Peyer's patch (tissue), 4 donors: Measurements from ENCODE around the gene TIMM10B. TPM values are rescaled to one million over a fixed set of nuclear protein-coding genes. Genes with fewer than 3 reads are reported as not detected.

ENCODE experiments used
- DNase-seq, 3 donors: peaks; one replicate each; pipeline ENCODE4 v3.0.0-alpha.2; 2017 to 2019
- H3K27ac ChIP-seq, 4 donors: fragments of 200-600 bp; sonication (generic); one replicate each; pipeline ENCODE4 v1.5.1; 2016 to 2019
- H3K27me3 ChIP-seq, 2 donors: fragments of 200-600 bp; sonication (generic); one replicate each; pipeline ENCODE4 v1.5.1; 2019
- H3K36me3 ChIP-seq, 3 donors: fragments of 200-600 bp; sonication (generic); one replicate each; pipeline ENCODE4 v1.5.1; 2016 to 2019
- H3K4me1 ChIP-seq, 4 donors: fragments of 200-600 bp; sonication (generic); one replicate each; pipeline ENCODE4 v1.5.1; 2016 to 2019
- H3K4me3 ChIP-seq, 4 donors: fragments of 200-600 bp; sonication (generic); 1 replicate in 3 of 4; 2 replicates in 1 of 4; pipeline ENCODE4 v1.5.1; 2016 to 2019; ENCODE audit warnings: mild to moderate bottlenecking in 1 of 4
- H3K9me3 ChIP-seq, 4 donors: fragments of 200-600 bp; sonication (generic); one replicate each; pipeline ENCODE4 v1.5.1; 2016 to 2019; ENCODE audit warnings: mild to moderate bottlenecking in 1 of 4
- CTCF ChIP-seq, 6 experiments: fragments of 450-650 bp in 4 of 6; fragments of 200-600 bp in 2 of 6; sonication (generic) in 1 of 6; IDR thresholded peaks; one replicate each; pipeline ENCODE4 v1.5.1; 2017 to 2019; ENCODE audit warnings: antibody characterized with exemption in 6 of 6, mild to moderate bottlenecking in 3 of 6, moderate library complexity in 1 of 6
- POLR2A ChIP-seq, 2 donors: fragments of 450-650 bp; IDR thresholded peaks; one replicate each; pipeline ENCODE4 v1.5.1; 2017; ENCODE audit warnings: antibody characterized with exemption in 2 of 2, mild to moderate bottlenecking in 2 of 2, moderate library complexity in 2 of 2
- total RNA-seq, 4 donors: library from RNA; depleted of rRNA; stranded (reverse); fragments of >200 nt; gene quantifications; one replicate each; pipeline ENCODE4 v1.1.0, GENCODE V29; 2016

TIMM10B gene, protein sequence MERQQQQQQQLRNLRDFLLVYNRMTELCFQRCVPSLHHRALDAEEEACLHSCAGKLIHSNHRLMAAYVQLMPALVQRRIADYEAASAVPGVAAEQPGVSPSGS
- 10 to 100 TPM; 57.1 to 73.3 (median 66.6) TPM for total RNA-seq

- H3K4me3 ChIP-seq = peak within 1 kb of the TSS; percentile 48 to 97 (median 69)
- H3K9me3 ChIP-seq = no peaks in the 10 kb centered on the region
- H3K4me1 ChIP-seq = peaks cover 10 to 50% (median 13%) of the 10 kb centered on the region in 4 donors
- H3K36me3 ChIP-seq = peaks cover 0 to 67% (median 0%) of the 10 kb centered on the region in 3 donors
- H3K27me3 ChIP-seq = no peaks in the 10 kb centered on the region
- DNase-seq = peak; percentile 98 to 100 (median 98)
- TF ChIP-seq POLR2A (IDR thresholded peaks at IDR 0.05) (peak; percentile 92 to 97), CTCF (IDR thresholded peaks at IDR 0.05) (no peak)
- peak within 1 kb of the TSS; percentile 76 to 99 (median 90) for H3K27ac ChIP-seq
Measured at GRCh38 chr11:6481012-6481923, at the start of gene TIMM10B, which contains the start of gene ARFIP2. TIMM10B (plus strand) TSS chr11:6481501; CDS start chr11:6481517, 16 bp downstream. ARFIP2 (minus strand) TSS chr11:6481331; CDS start chr11:6480421, 910 bp downstream.

DNA sequence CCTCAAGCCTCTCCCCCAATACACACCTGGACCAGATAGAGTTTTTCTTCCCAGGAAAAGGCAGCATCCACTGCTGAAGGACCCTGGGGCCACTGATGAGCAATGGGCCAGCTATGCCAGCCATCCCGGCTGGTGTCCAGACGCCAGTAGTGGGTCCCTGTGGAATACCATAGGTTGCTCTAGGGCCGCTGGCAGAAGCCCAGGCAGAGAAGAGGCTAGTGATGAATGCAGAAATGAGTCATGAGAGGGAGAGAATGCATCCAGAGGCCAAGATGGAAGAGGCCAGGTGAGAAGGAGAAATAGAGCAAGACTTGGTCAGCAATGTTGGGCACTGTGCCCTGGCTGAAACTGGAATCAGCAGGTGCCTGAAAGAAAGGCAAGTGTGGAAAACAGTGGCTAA is 49.4 kb upstream of the TIMM10B start:
- H3K36me3 ChIP-seq = no peaks in the 10 kb centered on the region
- no peak for DNase-seq
- TF ChIP-seq POLR2A (IDR thresholded peaks at IDR 0.05) = no peak
- no peak for TF ChIP-seq CTCF (IDR thresholded peaks at IDR 0.05)
- H3K4me1 ChIP-seq = no peaks in the 10 kb centered on the region
- H3K4me3 ChIP-seq = no peak overlapping the region
- no peaks in the 10 kb centered on the region for H3K9me3 ChIP-seq
- H3K27me3 ChIP-seq = no peaks in the 10 kb centered on the region
- H3K27ac ChIP-seq = no peak overlapping the region

- peaks cover 0 to 6% (median 0%) of the 10 kb centered on the region in 4 donors for H3K4me1 ChIP-seq
- H3K9me3 ChIP-seq = no peaks in the 10 kb centered on the region
- no peaks in the 10 kb centered on the region for H3K27me3 ChIP-seq
- no peaks in the 10 kb centered on the region for H3K36me3 ChIP-seq
- no peak overlapping the region for H3K4me3 ChIP-seq
- TF ChIP-seq CTCF (IDR thresholded peaks at IDR 0.05) = no peak
- no peak for TF ChIP-seq POLR2A (IDR thresholded peaks at IDR 0.05)
- no peak for DNase-seq
- no peak overlapping the region for H3K27ac ChIP-seq
Measured at GRCh38 chr11:6433998-6434660, 47.2 kb upstream of the TIMM10B start.

- Histone ChIP-seq H3K9me3 (no peaks in the 10 kb centered on the region), H3K4me3 (no peak overlapping the region), H3K27me3 (no peaks in the 10 kb centered on the region), H3K27ac (no peak overlapping the region), H3K36me3 (no peaks in the 10 kb centered on the region), H3K4me1 (peaks cover 0 to 6% (median 0%) of the 10 kb centered on the region in 4 donors)
- TF ChIP-seq POLR2A (IDR thresholded peaks at IDR 0.05) (no peak), CTCF (IDR thresholded peaks at IDR 0.05) (no peak)
- no peak for DNase-seq
Measured at GRCh38 chr11:6437423-6437822, 43.9 kb upstream of the TIMM10B start.

DNA sequence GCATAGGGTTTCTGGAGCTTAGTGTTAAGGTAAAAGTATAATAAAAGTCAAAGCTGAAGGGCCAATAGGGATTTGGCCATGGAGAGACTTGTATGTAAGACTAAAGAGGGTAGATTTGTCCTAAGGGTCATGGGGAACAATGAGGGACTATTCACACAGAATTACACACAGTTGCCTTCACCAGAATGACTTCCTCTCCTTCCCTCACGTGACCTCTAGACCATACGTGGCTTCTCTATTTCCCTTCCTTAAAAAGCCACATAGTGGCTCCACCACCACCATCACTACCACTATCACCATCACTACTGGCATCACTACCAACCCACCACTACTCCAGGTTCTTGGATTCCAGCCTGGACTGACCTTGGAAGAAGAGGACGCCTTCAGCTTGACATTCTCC is 43.3 kb upstream of the TIMM10B start:
- no peaks in the 10 kb centered on the region for H3K36me3 ChIP-seq
- H3K27ac ChIP-seq = no peak overlapping the region
- no peak overlapping the region for H3K4me3 ChIP-seq
- no peaks in the 10 kb centered on the region for H3K9me3 ChIP-seq
- no peaks in the 10 kb centered on the region for H3K27me3 ChIP-seq
- H3K4me1 ChIP-seq = peaks cover 0 to 6% (median 0%) of the 10 kb centered on the region in 4 donors
- no peak for DNase-seq
- TF ChIP-seq CTCF (IDR thresholded peaks at IDR 0.05) (no peak), POLR2A (IDR thresholded peaks at IDR 0.05) (no peak)
